Fibroblast of lung (primary cell): Measurements from ENCODE around the gene PLD1.

ENCODE experiments used
- EZH2 ChIP-seq: IDR thresholded peaks from 2 replicates; pipeline ENCODE4 v1.5.1; 2012; ENCODE audit warnings: low read length, control low read depth, mild to moderate bottlenecking; ENCODE audit errors: missing control alignments
- TF ChIP-seq, protein P1 (sequence below), 2 donors: IDR thresholded peaks in 1 of 2; conservative IDR thresholded peaks in 1 of 2; 1 replicate in 1 of 2; 2 replicates in 1 of 2; pipeline ENCODE4 v1.5.1; 2011 to 2012; ENCODE audit warnings: low read length in 2 of 2, control low read depth in 1 of 2, inconsistent platforms in 1 of 2, low read depth in 1 of 2, mild to moderate bottlenecking in 1 of 2

DNA sequence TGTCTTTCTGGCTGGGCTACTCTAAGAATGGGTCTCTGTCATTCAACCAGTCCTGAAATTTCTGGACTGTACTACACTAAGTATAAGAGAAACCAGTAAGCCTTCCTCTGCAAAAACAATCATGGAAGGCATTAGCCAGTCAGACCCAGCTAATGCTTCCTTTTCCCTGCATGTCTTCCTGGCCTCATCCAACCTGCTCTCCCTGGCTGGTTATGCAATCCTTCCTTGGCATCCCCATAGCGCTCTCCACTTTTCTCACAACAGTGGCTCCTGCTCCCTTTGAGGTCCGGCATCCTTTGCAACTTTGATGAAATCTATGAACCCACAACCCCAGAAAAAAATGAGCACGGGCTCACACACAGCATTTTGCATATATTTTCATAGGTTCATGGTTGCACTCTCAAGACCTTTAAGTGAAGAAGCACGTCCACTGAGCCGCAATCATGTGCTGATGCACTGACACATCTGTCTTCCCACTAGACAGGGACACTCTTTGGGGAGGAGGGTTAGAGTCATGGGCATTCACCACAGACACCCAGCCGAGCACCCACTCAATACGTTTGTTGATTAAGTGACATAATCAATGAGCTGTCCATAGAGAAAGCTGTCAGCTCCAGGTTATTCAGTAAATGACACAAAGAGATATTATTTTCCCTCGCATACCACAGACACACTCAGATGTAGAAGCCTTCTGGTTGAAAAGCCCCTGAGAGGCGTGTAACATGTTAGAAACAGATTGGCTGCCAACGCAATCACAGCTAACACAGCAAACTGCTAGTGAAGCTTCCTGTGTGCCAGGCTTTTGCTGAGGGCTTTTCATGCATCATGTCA, 66.7 kb downstream of the PLD1 start:
- TF ChIP-seq, protein P1, sequence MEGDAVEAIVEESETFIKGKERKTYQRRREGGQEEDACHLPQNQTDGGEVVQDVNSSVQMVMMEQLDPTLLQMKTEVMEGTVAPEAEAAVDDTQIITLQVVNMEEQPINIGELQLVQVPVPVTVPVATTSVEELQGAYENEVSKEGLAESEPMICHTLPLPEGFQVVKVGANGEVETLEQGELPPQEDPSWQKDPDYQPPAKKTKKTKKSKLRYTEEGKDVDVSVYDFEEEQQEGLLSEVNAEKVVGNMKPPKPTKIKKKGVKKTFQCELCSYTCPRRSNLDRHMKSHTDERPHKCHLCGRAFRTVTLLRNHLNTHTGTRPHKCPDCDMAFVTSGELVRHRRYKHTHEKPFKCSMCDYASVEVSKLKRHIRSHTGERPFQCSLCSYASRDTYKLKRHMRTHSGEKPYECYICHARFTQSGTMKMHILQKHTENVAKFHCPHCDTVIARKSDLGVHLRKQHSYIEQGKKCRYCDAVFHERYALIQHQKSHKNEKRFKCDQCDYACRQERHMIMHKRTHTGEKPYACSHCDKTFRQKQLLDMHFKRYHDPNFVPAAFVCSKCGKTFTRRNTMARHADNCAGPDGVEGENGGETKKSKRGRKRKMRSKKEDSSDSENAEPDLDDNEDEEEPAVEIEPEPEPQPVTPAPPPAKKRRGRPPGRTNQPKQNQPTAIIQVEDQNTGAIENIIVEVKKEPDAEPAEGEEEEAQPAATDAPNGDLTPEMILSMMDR (conservative IDR thresholded peaks at IDR 0.05 in 1 of 2, IDR thresholded peaks at IDR 0.05 in 1 of 2; ENCODE audit: low read depth in 1 of 2, low read length in 2 of 2), result no peak
- no peak for TF ChIP-seq EZH2
